ENCODE data around the gene C5.
"Not testable (repeated sequence)": the region's sequence is repeated elsewhere in the genome, so short reads cannot be mapped to it uniquely, and the experiment has no call there.

Gene C5

GRCh38 chr9:120977321-120977720, 72.8 kb downstream of the C5 start:
- DNase-seq: no peak

- DNase-seq: no peak
Measured at GRCh38 chr9:120974921-120975320, 75.2 kb downstream of the C5 start.

- DNase-seq: no peak
Measured at GRCh38 chr9:120974181-120974580, 75.9 kb downstream of the C5 start.

GRCh38 chr9:120971938-120972337, 78.1 kb downstream of the C5 start:
- no peak for DNase-seq

- DNase-seq: not testable (repeated sequence)
Measured at GRCh38 chr9:120971471-120971870, 78.6 kb downstream of the C5 start.

GRCh38 chr9:120970244-120970643, 79.8 kb downstream of the C5 start:
- no peak for DNase-seq

- no peak for DNase-seq
Measured at GRCh38 chr9:120966013-120966369, 84.1 kb downstream of the C5 start.

- DNase-seq: no peak
Measured at GRCh38 chr9:120965344-120966012, 84.6 kb downstream of the C5 start.

GRCh38 chr9:120961936-120962335, 88.1 kb downstream of the C5 start:
- DNase-seq: no peak

- DNase-seq: no peak
Measured at GRCh38 chr9:120960001-120960400, 90.1 kb downstream of the C5 start.

- DNase-seq: no peak
Measured at GRCh38 chr9:120956862-120957261, 93.2 kb downstream of the C5 start.

- DNase-seq: no peak
Measured at GRCh38 chr9:120951960-120952618, 98.0 kb downstream of the C5 start.

GRCh38 chr9:120950421-120951388, 99.4 kb downstream of the C5 start:
- no peak for DNase-seq

GRCh38 chr9:120949290-120949689, 100.8 kb downstream of the C5 start:
- no peak for DNase-seq

- DNase-seq: no peak
Measured at GRCh38 chr9:120948824-120949223, 101.3 kb downstream of the C5 start.

GRCh38 chr9:120947222-120947621, 102.9 kb downstream of the C5 start:
- DNase-seq: no peak

GRCh38 chr9:120946259-120946658, 103.8 kb downstream of the C5 start:
- DNase-seq: no peak

GRCh38 chr9:120944948-120945347, 105.1 kb downstream of the C5 start:
- no peak for DNase-seq

GRCh38 chr9:120944434-120944843, 105.6 kb downstream of the C5 start:
- DNase-seq: no peak

- no peak for DNase-seq
Measured at GRCh38 chr9:120942186-120943001, 107.7 kb downstream of the C5 start.

GRCh38 chr9:120941046-120941770, 108.9 kb downstream of the C5 start:
- DNase-seq: no peak

- no peak for DNase-seq
Measured at GRCh38 chr9:120940573-120940972, 109.5 kb downstream of the C5 start.

Data from activated CD4-positive, alpha-beta T cell treated with anti-CD3 and anti-CD28 coated beads, Interleukin-2, amount 50 U/mL, for 4 hours (primary cell).